ENCODE results near the gene SUSD1.

The SUSD1 gene

DNA sequence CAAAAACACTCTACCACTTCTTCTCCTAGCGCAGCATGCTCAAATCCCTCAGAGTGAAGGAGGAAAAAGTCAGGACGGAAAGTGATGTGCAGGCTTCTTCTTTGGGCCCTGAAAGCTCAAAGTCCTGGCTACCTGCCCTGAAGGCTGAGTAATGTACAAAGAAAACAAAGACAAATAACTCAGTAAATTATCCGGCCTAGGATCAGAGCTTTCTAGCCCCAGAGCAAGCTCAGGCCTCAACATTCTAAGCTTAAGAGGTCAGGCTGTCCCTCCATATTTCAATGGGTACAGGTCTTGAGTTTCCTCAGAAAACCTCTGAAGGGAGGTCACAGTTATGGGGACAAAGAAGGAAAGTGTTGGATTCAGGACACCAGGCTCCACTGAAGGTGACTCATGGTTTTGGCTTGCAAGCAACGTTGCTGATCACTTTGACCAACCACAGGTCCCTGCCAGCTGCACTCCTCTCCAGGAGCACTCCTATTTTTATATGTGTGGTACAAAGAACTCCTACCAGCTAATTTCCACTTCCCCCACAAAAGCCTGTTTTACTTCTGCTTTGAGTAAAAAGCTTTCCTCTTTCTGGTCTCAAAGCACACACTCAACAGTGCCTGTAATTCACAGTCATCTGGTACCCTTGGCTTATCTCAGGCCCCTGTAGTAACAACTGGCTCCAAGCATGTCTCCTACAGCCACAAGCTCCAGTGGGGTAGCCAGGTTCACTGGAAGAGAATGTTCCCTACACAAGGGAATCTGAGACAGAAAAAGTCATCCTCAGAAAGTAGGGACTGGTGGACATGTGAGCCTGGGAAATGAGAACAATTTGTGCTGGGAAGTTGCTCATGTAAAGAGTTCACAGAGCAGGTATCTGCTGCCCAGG, 162.8 kb downstream of the SUSD1 start:
- no peak for DNase-seq (ENCODE audit: low read depth)

DNA sequence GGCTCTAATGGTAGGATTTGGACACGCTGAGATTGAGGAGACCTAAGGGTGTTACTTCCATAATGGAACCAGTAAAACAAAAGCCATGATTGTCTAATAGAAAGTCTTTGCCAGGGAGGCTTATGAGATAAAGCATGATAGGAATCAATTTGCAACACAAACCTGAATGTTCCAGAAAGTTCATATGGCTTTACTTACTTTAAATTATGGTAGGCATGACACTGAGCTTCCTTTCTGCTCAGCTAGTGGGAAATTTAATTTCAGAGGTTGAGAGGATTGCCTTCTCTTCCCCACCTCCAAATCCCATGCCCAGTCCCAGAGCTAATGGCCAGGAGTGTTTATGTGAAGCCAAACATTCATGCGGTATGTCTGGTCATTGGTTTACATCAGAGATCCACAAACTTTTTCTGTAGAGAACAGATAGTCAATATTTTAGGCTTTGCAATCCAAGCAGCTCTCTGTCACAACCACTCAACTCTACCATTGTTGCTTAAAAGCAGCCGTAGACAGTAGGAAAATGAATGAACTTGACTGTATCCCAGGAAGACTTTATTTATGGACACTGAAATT, 164.0 kb downstream of the SUSD1 start:
- DNase-seq (ENCODE audit: low read depth), result no peak

DNA sequence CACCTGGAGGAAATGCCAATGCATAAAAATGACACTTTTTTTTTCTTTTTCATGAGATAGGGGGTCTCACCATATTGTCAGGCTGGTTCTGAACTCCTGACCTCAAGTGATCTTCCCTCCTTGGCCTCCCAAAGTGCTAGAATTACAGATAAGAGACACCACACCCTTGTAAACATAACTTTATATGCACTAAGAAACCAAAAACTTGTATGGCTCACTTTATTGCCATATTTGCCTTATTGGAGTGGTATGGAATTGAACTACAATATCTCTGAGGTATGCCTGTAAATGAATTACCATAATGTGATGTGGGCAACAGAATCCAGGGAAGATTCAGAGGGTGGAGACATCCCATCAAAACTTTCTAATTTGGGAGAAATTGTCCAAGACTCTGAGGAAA, 164.6 kb downstream of the SUSD1 start:
- DNase-seq (ENCODE audit: low read depth), result no peak

DNA sequence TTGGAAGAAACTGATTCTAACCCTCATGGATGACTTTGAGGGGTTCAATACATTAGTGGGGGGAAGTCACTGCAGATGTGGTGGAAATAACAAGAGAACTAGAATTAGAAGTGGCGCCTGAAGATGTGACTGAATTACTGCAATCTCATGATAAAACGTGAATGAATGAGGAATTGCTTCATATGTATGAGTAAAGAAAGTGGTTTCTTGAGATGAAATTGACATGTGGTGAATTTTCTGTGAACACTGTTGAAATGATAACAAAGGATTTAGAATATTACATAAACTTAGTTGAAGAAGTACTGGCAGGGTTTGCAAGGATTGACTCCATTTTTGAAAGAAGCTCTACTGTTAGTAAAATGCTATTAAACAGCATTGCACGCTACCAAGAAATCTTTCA, 165.4 kb downstream of the SUSD1 start:
- no peak for DNase-seq (ENCODE audit: low read depth)

DNA sequence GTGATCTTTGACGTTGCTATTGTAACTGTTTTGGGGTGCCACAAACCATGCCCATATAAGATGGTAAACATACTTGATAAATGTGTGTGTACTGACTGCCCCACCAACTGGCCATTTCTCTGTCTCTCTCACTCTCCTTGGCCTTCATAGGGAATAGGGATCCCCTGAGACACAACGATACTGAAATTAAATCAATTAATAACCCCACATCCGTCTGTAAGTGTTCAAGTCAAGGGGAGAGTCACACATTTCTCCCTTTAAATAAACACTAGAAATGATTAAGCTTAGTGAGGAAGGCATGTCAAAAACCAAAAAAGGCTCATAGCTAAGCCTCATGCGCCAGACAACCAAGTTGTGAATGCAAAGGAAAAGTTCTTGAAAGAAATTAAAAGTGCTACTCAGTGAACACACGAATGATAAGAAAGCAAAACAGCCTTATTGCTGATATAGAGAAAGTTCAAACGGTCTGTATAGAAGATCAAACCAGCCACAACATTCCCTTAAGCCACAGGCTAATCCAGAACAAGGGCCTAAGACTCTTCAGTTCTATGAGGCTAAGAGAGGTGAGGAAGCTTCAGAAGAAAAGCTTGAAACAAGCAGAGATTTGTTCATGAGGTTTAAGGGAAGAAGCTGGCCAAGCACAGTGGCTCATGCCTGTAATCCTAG, 167.4 kb downstream of the SUSD1 start:
- DNase-seq (ENCODE audit: low read depth), result no peak

DNA sequence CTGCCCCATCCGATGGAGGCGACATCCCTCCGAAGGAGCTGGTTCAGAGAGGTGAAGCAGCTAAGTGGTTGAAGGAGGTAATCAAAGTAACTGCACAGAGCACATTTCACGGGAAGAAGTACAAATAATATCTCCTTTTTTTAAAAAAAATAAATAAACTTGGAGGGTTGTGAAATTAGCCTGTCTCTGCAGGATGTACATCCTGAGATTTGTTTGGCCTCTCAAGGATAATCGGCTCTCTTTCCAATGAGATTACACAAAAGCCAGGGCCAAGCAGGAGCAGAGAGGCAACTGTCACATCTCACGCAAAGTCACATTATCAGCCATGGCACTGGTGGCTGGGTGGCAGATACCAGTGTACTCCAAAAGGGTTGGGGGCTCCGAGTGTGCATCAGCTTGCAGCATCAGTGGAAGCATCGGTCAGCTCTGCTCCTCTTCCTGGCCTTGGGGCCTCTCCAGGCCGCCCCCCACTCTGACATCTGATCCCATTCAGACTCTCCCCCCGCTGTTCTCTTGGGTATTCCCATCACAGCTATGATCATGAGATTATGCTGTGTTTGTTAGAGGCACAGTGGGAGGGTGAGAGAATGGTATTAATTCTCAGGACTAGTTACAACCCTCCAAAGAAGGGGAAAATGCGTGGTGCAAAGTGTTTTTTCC, 168.6 kb downstream of the SUSD1 start:
- DNase-seq (ENCODE audit: low read depth), result no peak

DNA sequence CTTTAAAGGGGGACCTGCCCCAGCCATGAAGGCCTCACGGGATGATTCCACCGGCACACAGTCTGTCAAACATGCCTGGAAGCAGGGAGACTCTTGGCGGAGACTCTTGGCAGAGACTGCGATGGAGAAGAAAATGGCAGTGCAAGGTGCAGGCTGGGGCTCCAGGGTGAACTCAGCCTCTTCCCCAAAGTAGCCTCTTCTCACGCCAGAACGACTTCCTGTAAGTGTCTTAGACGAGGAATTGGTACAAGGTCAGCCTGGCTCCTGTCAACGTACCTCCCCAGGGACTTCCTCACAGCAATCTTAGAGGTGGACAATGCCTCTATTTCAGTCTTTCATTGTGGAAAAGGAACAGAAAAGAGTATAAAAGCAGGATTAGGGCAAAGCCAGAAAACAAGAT, 169.2 kb downstream of the SUSD1 start:
- DNase-seq (ENCODE audit: low read depth), result no peak

DNA sequence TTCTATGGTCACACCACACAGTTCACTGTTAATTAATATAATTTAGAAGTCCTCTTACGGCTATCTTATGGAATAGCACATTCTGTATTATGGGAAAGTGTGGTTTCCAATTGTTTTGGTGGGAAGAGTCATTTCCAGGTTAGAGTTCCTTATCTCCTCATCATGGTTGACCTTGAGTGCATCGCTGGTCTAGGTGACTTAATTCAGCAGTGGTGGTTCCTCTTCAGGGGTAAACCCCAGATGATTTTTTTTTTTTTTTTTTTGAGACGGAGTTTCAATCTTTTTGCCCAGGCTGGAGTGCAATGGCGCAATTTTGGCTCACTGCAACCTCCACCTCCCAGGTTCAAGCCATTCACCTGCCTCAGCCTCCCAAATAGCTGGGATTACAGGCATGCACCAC, 171.6 kb downstream of the SUSD1 start:
- no peak for DNase-seq (ENCODE audit: low read depth)

DNA sequence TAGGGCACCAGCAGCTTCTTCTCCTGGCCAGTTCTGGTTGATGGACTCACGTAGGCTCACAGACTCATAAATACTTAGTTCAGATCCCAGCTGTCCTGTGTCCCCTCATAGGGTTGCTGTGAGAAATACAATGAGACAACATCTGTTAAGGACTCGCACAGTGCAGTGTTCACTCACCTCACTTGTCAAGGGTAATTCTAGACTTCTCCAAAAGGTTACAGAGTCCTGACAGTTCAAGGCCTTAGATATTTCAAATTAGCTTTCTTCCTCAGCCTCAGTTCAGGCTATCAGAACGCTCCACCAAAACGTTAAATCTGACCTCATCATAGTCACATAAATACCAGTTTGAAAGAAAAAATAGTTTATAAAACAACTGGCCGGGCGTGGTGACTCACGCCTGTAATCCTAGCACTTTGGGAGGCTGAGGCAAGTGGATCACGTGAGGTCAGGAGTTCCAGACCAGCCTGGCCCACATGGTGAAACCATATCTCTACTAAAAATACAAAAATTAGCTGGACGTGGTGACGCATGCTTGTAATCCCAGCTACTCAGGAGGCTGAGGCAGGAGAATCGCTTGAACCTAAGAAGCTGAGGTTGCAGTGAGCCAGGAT, 172.1 kb downstream of the SUSD1 start:
- DNase-seq (ENCODE audit: low read depth), result no peak

DNA sequence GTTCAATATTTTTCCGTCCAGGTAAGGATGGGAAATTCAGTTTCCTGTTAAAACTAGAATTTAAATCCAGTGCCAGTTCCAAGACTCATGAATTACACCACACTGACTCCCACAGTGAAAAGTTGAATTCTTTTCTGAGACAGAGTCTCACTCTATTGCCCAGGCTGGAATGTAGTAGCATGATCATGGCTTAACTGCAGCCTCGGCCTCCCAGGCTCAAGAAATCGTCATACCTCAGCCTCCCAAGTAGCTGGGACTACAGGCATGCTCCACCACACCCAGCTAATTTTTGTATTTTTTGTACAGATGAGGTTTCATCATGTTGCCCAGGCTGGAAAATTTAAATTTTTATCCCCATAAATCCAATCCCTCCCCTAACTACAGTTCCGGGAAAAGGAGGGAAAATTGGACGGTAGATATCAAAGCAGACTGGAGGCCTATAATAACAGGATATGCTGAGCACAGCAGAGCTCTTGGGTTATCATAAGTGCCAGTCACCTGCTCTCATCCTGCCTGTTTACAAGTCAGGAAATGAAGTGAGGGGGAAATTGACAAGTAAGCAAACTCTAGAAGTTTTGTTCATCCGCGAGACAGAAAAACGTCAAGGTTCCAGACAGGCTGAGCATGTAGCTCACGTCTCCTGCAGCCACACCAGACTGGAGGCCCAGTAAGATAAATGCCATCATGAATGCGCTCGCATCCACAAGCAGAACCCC, 172.8 kb downstream of the SUSD1 start:
- no peak for DNase-seq (ENCODE audit: low read depth)

DNA sequence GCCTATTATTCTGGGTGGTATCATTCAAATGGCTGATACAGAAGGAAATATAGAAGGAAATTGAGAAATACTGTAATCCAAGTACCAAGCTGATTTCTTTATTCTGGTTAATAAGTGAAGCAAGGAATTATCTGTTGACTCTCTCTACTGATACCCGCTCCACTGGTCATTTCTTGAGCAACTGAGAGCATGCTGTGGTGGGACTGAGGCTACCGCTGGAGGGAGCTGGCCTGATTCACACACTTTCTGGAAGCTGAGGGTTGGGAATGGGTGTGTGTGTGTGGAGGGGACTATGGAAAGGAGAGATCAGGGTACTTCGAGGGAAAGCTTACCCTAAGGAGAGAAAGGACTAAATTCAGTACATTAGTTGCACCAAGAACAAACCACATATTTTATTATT, 174.4 kb downstream of the SUSD1 start:
- no peak for DNase-seq (ENCODE audit: low read depth)

DNA sequence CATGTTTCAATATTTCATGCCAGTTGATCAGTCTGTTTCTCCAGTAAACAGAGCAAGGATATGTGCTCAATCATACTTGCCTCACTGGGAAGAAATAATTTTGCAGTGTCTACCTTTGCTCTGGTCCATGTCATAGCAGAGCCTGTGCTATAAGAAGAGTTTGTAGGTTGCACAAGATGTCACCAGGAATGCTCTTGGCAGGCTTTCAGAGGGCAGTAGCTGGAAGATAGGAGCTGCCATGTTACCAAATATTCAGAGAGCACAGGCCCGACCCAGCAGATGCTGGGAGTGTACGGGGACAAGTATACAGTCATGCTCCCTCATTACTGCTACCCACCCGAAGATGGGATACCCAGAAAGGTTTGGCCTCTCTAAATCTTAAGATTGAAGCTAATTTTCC, 175.8 kb downstream of the SUSD1 start:
- no peak for DNase-seq (ENCODE audit: low read depth)

DNA sequence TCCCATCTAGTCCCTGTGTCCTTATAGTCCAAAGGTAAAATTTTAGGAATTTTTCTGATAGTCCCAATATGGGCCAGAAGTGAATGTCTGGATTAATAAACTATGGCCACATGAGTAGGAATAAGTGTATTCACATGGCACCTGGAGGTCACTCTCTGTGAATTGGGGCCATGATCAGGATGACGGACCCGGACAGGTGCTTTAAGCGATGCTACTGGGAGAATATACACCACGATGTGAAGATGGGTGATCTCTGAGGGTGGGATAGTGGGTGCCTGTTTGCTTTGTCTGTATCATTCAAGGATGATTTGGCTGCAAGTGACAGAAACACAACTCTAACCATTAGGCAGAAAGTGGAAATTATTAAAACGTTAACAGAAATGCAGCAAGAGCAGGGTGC, 177.3 kb downstream of the SUSD1 start:
- no peak for DNase-seq (ENCODE audit: low read depth)

DNA sequence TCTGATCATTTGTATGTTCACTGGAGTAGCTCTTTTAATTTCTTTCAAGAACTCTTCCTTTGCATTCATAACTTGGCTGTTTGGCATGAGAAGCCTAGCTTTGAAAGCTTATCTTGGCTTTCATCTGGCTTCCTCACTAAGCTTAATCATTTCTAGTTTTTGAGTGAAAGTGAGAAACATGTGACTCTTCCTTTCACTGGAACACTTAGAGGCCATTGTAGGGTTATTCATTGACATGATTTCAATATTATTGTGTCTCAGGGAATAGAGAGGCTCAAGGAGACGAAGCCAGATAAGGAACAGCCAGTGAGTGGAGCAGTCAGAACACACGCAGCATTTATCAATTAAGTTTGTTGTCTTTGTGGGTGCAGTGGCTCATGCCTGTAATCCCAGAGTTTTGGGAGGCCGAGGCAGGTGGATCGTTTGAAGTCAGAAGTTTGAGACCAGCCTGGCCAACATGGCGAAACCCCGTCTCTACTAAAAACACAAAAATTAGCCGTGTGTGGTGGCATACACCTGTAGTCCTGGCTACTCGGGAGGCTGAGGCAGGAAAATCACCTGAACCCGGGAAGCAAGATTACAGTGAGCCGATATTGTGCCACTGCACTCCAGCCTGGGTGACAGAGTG, 180.2 kb downstream of the SUSD1 start:
- no peak for DNase-seq (ENCODE audit: low read depth)

DNA sequence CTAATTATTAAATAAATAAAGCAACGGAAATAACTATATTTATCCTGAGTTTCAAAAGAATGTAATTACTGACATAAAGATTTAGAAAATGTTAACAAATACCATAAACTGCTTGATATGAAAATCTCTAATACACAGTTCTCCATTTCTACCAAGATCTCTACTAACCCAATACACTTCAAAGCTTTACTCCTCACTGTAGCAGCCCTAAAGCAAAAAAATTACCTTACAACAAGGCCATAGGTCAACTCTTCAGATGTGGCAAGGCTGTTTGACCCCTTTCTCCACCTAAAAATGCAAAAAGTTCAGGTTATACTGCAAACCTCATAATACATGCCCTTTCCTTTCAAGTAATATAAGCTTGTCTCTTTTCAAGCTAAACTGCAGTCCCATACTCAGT, 181.8 kb downstream of the SUSD1 start:
- DNase-seq (ENCODE audit: low read depth), result no peak

DNA sequence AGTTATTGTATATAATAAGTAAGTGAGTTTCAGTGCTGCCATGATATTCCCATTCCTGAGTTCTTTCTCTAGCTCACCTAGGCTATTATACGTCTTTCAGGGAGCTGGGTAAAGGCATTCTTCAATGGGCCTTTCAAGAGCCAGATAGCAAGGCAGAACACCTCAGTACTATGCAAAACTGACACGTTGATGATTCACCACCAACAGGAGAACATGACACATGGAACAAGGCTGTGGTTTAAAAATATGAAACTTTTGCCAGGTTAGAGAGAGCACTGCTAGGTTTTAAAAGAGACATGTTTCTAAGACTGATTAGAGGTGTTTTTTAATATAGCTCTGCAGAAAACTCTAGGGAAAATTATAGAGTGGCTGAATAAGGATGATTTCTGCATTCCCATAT, 182.6 kb downstream of the SUSD1 start:
- no peak for DNase-seq (ENCODE audit: low read depth)

DNA sequence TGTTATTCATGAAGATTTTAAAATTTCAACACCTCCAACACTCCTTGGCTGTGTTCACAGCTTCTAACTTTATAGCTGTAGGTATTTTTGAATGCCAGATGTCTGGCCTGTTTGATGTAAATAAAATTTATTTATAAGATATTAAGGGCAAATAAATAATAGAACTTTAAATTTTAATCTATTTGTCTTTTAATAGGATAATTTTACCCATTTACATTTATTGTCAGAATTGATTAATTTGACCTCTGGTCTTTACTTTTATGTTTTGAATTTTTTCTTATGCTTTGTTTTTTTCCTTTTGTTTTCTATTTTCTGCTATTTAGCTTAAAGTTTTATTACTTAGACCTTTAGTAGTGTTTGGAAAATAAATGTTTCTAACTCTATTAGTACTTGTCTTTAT, 183.9 kb downstream of the SUSD1 start:
- DNase-seq (ENCODE audit: low read depth), result no peak

Measured in CMK (cell line).